Ovary (tissue), 3 donors: ENCODE results near the gene CAMKMT.

Experiments used
- EP300 ChIP-seq: sonication (generic); formaldehyde crosslinking; IDR thresholded peaks from one replicate; pipeline ENCODE4 v1.6.1; 2017; ENCODE audit warnings: antibody characterized with exemption
- POLR2A ChIP-seq: fragments of 450-650 bp; IDR thresholded peaks from one replicate; pipeline ENCODE4 v1.6.1; 2017; ENCODE audit warnings: antibody characterized with exemption, mild to moderate bottlenecking, moderate library complexity
- TF ChIP-seq, protein P1 (sequence below), 3 donors: fragments of 450-650 bp in 2 of 3; fragments of 200-600 bp in 1 of 3; IDR thresholded peaks; one replicate each; pipeline versions ENCODE4 v1.5.1 to v1.8.0; 2016 to 2022; ENCODE audit warnings: antibody characterized with exemption in 3 of 3, mild to moderate bottlenecking in 1 of 3
- donor health status: DM: no; HTN: no; CAD: no.

DNA sequence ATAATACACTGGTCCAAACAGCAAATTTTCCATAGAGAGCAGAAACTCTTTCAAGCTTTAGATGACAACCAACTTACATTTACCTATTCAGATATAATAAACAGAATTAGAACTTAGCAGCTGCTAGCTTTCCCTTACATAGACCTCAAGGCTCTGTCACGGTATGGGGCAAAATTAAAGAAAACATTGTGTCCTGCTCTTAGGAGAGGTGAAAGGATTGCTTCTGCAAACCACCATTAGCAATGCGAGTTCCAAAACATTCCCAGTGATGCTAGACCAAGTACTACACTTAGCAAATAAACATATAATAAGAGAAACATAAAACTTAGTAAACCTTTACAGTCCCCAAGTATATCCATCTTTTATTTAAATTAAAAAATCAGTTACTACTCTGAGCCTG is 183.3 kb downstream of the CAMKMT start:
- TF ChIP-seq, protein P1, sequence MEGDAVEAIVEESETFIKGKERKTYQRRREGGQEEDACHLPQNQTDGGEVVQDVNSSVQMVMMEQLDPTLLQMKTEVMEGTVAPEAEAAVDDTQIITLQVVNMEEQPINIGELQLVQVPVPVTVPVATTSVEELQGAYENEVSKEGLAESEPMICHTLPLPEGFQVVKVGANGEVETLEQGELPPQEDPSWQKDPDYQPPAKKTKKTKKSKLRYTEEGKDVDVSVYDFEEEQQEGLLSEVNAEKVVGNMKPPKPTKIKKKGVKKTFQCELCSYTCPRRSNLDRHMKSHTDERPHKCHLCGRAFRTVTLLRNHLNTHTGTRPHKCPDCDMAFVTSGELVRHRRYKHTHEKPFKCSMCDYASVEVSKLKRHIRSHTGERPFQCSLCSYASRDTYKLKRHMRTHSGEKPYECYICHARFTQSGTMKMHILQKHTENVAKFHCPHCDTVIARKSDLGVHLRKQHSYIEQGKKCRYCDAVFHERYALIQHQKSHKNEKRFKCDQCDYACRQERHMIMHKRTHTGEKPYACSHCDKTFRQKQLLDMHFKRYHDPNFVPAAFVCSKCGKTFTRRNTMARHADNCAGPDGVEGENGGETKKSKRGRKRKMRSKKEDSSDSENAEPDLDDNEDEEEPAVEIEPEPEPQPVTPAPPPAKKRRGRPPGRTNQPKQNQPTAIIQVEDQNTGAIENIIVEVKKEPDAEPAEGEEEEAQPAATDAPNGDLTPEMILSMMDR (IDR thresholded peaks at IDR 0.05): no peak
- TF ChIP-seq POLR2A: no peak
- no peak for TF ChIP-seq EP300
